HepG2 (cell line): ENCODE data around the gene CASKIN2. TPM values are rescaled to one million over a fixed set of nuclear protein-coding genes. Genes with fewer than 3 reads are reported as not detected.

ENCODE experiments used
- ATAC-seq: fragments of 200-7000 bp; cut with Tn5 transposase; 3 replicates; pipeline ENCODE4 v1.9.1; 2020; ENCODE audit warnings: mild to moderate bottlenecking, moderate library complexity
- BruUV-seq: library from RNA; stranded (reverse); fragments of 400-500 nt; replicated peaks from 2 replicates; lab custom pipeline; 2021; lab: Mats Ljungman, UMichigan
- CTCF ChIA-PET: fragments of 300-600 bp; formaldehyde crosslinking; extraction: SDS; loops from one replicate; lab custom pipeline; 2021; ENCODE audit warnings: low total read pairs, inconsistent platforms, low intra/inter-chr PET ratio; lab: Yijun Ruan, JAX
- POLR2A ChIA-PET: fragments of 350-600 bp; sonication (Branson Sonifier 250); formaldehyde crosslinking; loops from one replicate; lab custom pipeline; 2020; ENCODE audit warnings: antibody characterized with exemption, inconsistent platforms; lab: Yijun Ruan, JAX
- DNase-seq: peaks from one replicate; pipeline ENCODE4 v3.0.0-alpha.2; 2015; ENCODE audit warnings: low spot score
- FAIRE-seq: peaks from 3 replicates; lab custom pipeline; 2011; peaks lifted over from hg19 to GRCh38; lab: Jason Lieb, UNC
- H2AFZ ChIP-seq: one replicate; pipeline ENCODE4 v1.6.1; 2011; ENCODE audit warnings: low read length, inconsistent platforms
- H3K27ac ChIP-seq: fragments of 300-600 bp; 3 replicates; pipeline ENCODE4 v1.8.0; 2011; ENCODE audit warnings: mixed run types, mild to moderate bottlenecking, mixed read lengths, low read length, inconsistent platforms; ENCODE audit not compliant: insufficient read depth; ENCODE audit errors: extremely low read length
- H3K27me3 ChIP-seq, 2 experiments: fragments of 200-600 bp in 1 of 2; 2 replicates in 1 of 2; 3 replicates in 1 of 2; pipeline versions ENCODE4 v1.6.0 to v1.8.0; 2011; ENCODE audit warnings: low read length in 2 of 2, mild to moderate bottlenecking in 2 of 2, moderate library complexity in 2 of 2, inconsistent platforms in 1 of 2; ENCODE audit not compliant: insufficient read depth in 2 of 2, control insufficient read depth in 1 of 2
- H3K36me3 ChIP-seq, 2 experiments: fragments of 200-600 bp in 1 of 2; replicated peaks in 1 of 2; 2 replicates in 1 of 2; 3 replicates in 1 of 2; pipeline versions ENCODE4 v1.5.1 to v1.8.0; 2011; ENCODE audit warnings: low read length in 2 of 2, inconsistent platforms in 1 of 2; ENCODE audit not compliant: insufficient read depth in 2 of 2, control insufficient read depth in 1 of 2
- H3K4me1 ChIP-seq: 2 replicates; pipeline ENCODE4 v1.5.1; 2012; ENCODE audit warnings: low read length, inconsistent platforms; ENCODE audit not compliant: insufficient read depth
- H3K4me2 ChIP-seq: 2 replicates; pipeline ENCODE4 v1.6.0; 2011; ENCODE audit warnings: low read depth, low read length, inconsistent platforms
- H3K4me3 ChIP-seq, 3 experiments: fragments of 200-600 bp in 1 of 3; sonication (generic), shearing (Covaris generic) in 1 of 3; replicated peaks in 1 of 3; 2 replicates each; pipeline ENCODE4 v1.5.1; 2011 to 2016; ENCODE audit warnings: low read length in 3 of 3, inconsistent platforms in 2 of 3, low read depth in 2 of 3, mild to moderate bottlenecking in 2 of 3, control low read depth in 1 of 3, mixed read lengths in 1 of 3; ENCODE audit not compliant: insufficient read depth in 1 of 3
- H3K79me2 ChIP-seq: one replicate; pipeline ENCODE4 v1.6.1; 2011; ENCODE audit warnings: low read length, inconsistent platforms; ENCODE audit not compliant: insufficient read depth
- H3K9ac ChIP-seq: 2 replicates; pipeline ENCODE4 v1.6.0; 2011; ENCODE audit warnings: mild to moderate bottlenecking, low read depth, low read length, inconsistent platforms; ENCODE audit not compliant: insufficient read depth
- H3K9me3 ChIP-seq: 2 replicates; pipeline ENCODE4 v1.5.1; 2012; ENCODE audit warnings: mild to moderate bottlenecking, low read length
- H4K20me1 ChIP-seq: 2 replicates; pipeline ENCODE4 v1.6.0; 2011; ENCODE audit warnings: inconsistent platforms, mild to moderate bottlenecking, low read length, moderate library complexity; ENCODE audit not compliant: insufficient read depth
- ASH2L ChIP-seq: fragments of 300-600, 200-600 bp; sonication (generic); IDR thresholded peaks from 2 replicates; pipeline ENCODE4 v1.7.0; 2017; ENCODE audit warnings: low read depth, mild to moderate bottlenecking, moderate library complexity, mixed read lengths, low read length; ENCODE audit not compliant: insufficient read length
- EED ChIP-seq: sonication (generic); formaldehyde crosslinking; IDR thresholded peaks from 2 replicates; pipeline ENCODE4 v1.5.0; 2020; ENCODE audit warnings: mild to moderate bottlenecking, missing genetic modification reagents
- FOXK1 ChIP-seq: sonication (generic); formaldehyde crosslinking; IDR thresholded peaks from 2 replicates; pipeline ENCODE4 v1.4.0; 2020; ENCODE audit warnings: low read depth, missing genetic modification reagents, borderline replicate concordance
- HDAC6 ChIP-seq: fragments of 200-600 bp; sonication (generic); IDR thresholded peaks from 2 replicates; pipeline ENCODE4 v1.7.0; 2017; ENCODE audit warnings: mild to moderate bottlenecking, antibody characterized with exemption, low read length, low read depth
- KDM1A ChIP-seq: IDR thresholded peaks from 2 replicates; pipeline ENCODE4 v1.6.1; 2016; ENCODE audit warnings: missing compliant biosample characterization
- MEF2D ChIP-seq: sonication (generic); formaldehyde crosslinking; IDR thresholded peaks from 2 replicates; pipeline ENCODE4 v1.5.1; 2020; ENCODE audit warnings: mild to moderate bottlenecking, missing genetic modification reagents
- NPAS2 ChIP-seq: sonication (generic); formaldehyde crosslinking; IDR thresholded peaks from 2 replicates; pipeline ENCODE4 v1.8.0; 2022; ENCODE audit warnings: mild to moderate bottlenecking, missing genetic modification reagents, borderline replicate concordance
- SSRP1 ChIP-seq: IDR thresholded peaks from 2 replicates; pipeline ENCODE4 v1.6.1; 2016; ENCODE audit warnings: control low read depth
- XBP1 ChIP-seq: sonication (generic); formaldehyde crosslinking; IDR thresholded peaks from 2 replicates; pipeline ENCODE4 v1.5.0; 2020; ENCODE audit warnings: missing genetic modification reagents
- ZC3H13 ChIP-seq: sonication (generic); formaldehyde crosslinking; IDR thresholded peaks from 2 replicates; pipeline ENCODE4 v1.8.1; 2023; ENCODE audit warnings: mild to moderate bottlenecking, missing genetic modification reagents, moderate library complexity
- ZFP1 ChIP-seq: IDR thresholded peaks from 2 replicates; pipeline ENCODE4 v1.6.1; 2016
- ZMYM3 ChIP-seq: sonication (generic); formaldehyde crosslinking; IDR thresholded peaks from 2 replicates; pipeline ENCODE4 v1.5.1; 2020; ENCODE audit warnings: mild to moderate bottlenecking, missing genetic modification reagents
- ZNF280D ChIP-seq: sonication (generic); formaldehyde crosslinking; IDR thresholded peaks from 2 replicates; pipeline ENCODE4 v1.5.1; 2020; ENCODE audit warnings: mild to moderate bottlenecking, missing genetic modification reagents
- ZNF3 ChIP-seq: IDR thresholded peaks from 2 replicates; pipeline ENCODE4 v1.7.0; 2017; ENCODE audit warnings: inconsistent platforms
- ZNF362 ChIP-seq: sonication (generic); formaldehyde crosslinking; IDR thresholded peaks from 2 replicates; pipeline ENCODE4 v1.4.0; 2020; ENCODE audit warnings: missing genetic modification reagents, mild to moderate bottlenecking, borderline replicate concordance
- ZNF501 ChIP-seq: sonication (generic); formaldehyde crosslinking; IDR thresholded peaks from 2 replicates; pipeline ENCODE4 v1.5.1; 2020; ENCODE audit warnings: mild to moderate bottlenecking, moderate library complexity, missing genetic modification reagents
- ZNF557 ChIP-seq: sonication (generic); formaldehyde crosslinking; IDR thresholded peaks from 2 replicates; pipeline ENCODE4 v1.4.0; 2020; ENCODE audit warnings: missing genetic modification reagents
- ZNF577 ChIP-seq: sonication (generic); formaldehyde crosslinking; IDR thresholded peaks from 2 replicates; pipeline ENCODE4 v1.4.0; 2020; ENCODE audit warnings: mild to moderate bottlenecking, low read depth, missing genetic modification reagents, borderline replicate concordance
- ZNF678 ChIP-seq: sonication (generic); formaldehyde crosslinking; IDR thresholded peaks from 2 replicates; pipeline ENCODE4 v1.4.0; 2020; ENCODE audit warnings: mild to moderate bottlenecking, missing genetic modification reagents
- ZNF768 ChIP-seq: sonication (generic); formaldehyde crosslinking; IDR thresholded peaks from 2 replicates; pipeline ENCODE4 v1.4.0; 2020; ENCODE audit warnings: missing genetic modification reagents
- WGBS: methylation state at CpG from one replicate; pipeline ENCODE4 v1.1.6; 2017; ENCODE audit warnings: low lambda C conversion rate; 5-methylcytosine and 5-hydroxymethylcytosine counted together
- in situ Hi-C: cut with HindIII; loops from 2 replicates; pipeline ENCODE4 v1.10.0; 2017; ENCODE audit warnings: low pct_unique_long_range_greater_than_20kb; ENCODE audit not compliant: extremely low pct_ligation_motif_present
- intact Hi-C: fragments of 100-400 bp; cut with micrococcal nuclease; formaldehyde crosslinking; loops from one replicate; pipeline ENCODE4 v1.10.0; 2022; ENCODE audit not compliant: unreplicated experiment
- polyA plus RNA-seq, 8 experiments: library from polyadenylated mRNA; depleted of rRNA in 3 of 8; stranded (reverse) in 7 of 8; unstranded in 1 of 8; fragments of >200 nt; fragmentation: Illumina TruSeq in 4 of 8; extraction: Trizol in 4 of 8; gene quantifications; 2 replicates each; pipeline versions ENCODE4 v1.2.1 to v1.2.3, GENCODE V29; 2011 to 2016; ENCODE audit warnings: low read depth in 4 of 8, missing spikeins in 1 of 8, mixed read lengths in 1 of 8; ENCODE audit not compliant: insufficient read depth in 1 of 8
- total RNA-seq, 5 experiments: library from RNA; depleted of rRNA; stranded (reverse); fragments of >200 nt; fragmentation: Illumina TruSeq; extraction: Trizol; gene quantifications; 2 replicates each; pipeline ENCODE4 v1.2.3, GENCODE V29; 2016; ENCODE audit warnings: low read depth in 1 of 5

CASKIN2 gene
- total and polyA plus RNA-seq, 2 of the 13 experiments (the other 11 are each of a cell fraction or from before 2014, with no cell fraction given): 5.2 to 7.8 TPM

GRCh38 chr17:75513641-75514000 is 1.7 kb downstream of the CASKIN2 start (continued):
- TF ChIP-seq ZFP1 (CRISPR knock-in tag) (no peak), ZNF3 (no peak), ZNF678 (CRISPR knock-in tag) (no peak), ASH2L (no peak)

GRCh38 chr17:75512926-75513640 is 2.3 kb downstream of the CASKIN2 start:
- no peaks in the 10 kb centered on the region; a peak in 1 of 5 replicates for H3K27me3 ChIP-seq
- H3K9ac ChIP-seq: no peak overlapping the region; the same call in 1 of the 2 replicates
- H3K27ac ChIP-seq: peak overlapping the region; percentile 73
- H3K4me2 ChIP-seq: peak overlapping the region; percentile 91
- peaks cover 10% of the 10 kb centered on the region; the same call in 1 of the 2 replicates for H4K20me1 ChIP-seq
- ChIA-PET POLR2A (interaction anchor here (0.7 to 2.1 kb wide), 7 partner anchors 13 to 313 kb away, joined by 4 to 18 read pairs (median 5); partner anchors contain the start of gene LLGL2), CTCF (no interaction called here)
- peaks cover 70% of the 10 kb centered on the region for H3K4me1 ChIP-seq
- BruUV-seq: no TSS peak
- H3K36me3 ChIP-seq: no peaks in the 10 kb centered on the region; a peak in 3 of 5 replicates
- no peaks in the 10 kb centered on the region for H3K9me3 ChIP-seq
- in situ Hi-C loops (no loop called here), intact Hi-C loops (loop anchor here (5.0 kb wide), 1 partner anchor 56 kb away; the partner anchor contains the start of gene TMEM94)
- 79% methylated on average over 10 of the region's 10 CpGs for WGBS
- DNase-seq: no peak
- H3K4me3 ChIP-seq: peak overlapping the region in 1 of 3 experiments; percentile 79; a peak in 3 of 6 replicates
- FAIRE-seq: peak; percentile 42
- H3K79me2 ChIP-seq: peaks cover 10% of the 10 kb centered on the region
- H2AFZ ChIP-seq: no peak overlapping the region
- ATAC-seq: no peak
- TF ChIP-seq ZMYM3 (CRISPR knock-in tag) (peak; percentile 95), ZC3H13 (CRISPR knock-in tag) (no peak), EED (0 out of 2 replicates have a peak, but pooled peaks have one; percentile 29), KDM1A (CRISPR knock-in tag) (0 out of 2 replicates have a peak, but pooled peaks have one; percentile 48), MEF2D (CRISPR knock-in tag) (no peak), ZNF768 (peak; percentile 99), SSRP1 (CRISPR knock-in tag) (no peak), ZNF362 (no peak), NPAS2 (CRISPR knock-in tag) (no peak), ZNF557 (CRISPR knock-in tag) (no peak), ZNF577 (no peak), XBP1 (CRISPR knock-in tag) (no peak), ZNF501 (no peak), ZNF280D (no peak), HDAC6 (0 out of 2 replicates have a peak, but pooled peaks have one; percentile 48), FOXK1 (CRISPR knock-in tag) (no peak)
